ENCODE measurements around the gene CHMP4A.

The CHMP4A gene

GRCh38 chr14:24197056-24197450 is 16.2 kb downstream of the CHMP4A start:
- Histone ChIP-seq H3K4me1 (ENCODE audit: insufficient read depth, low read length, severe bottlenecking) (peaks cover 29% of the 10 kb centered on the region), H3K27ac (ENCODE audit: low read depth, low read length, poor library complexity, severe bottlenecking) (peak overlapping the region; percentile 92), H2AFZ (ENCODE audit: low read length) (no peak overlapping the region), H3K79me2 (ENCODE audit: insufficient read depth, low read length) (no peaks in the 10 kb centered on the region), H3K4me3 (ENCODE audit: low read depth, low read length, poor library complexity, severe bottlenecking) (peak overlapping the region; percentile 89), H3K36me3 (ENCODE audit: insufficient read depth, low read length) (peaks cover 41% of the 10 kb centered on the region), H3K4me2 (ENCODE audit: low read length) (peak overlapping the region; percentile 97), H3K9me3 (ENCODE audit: low read length) (peaks cover 5% of the 10 kb centered on the region; the same call in 1 of the 2 replicates), H4K20me1 (ENCODE audit: insufficient read depth, low read length) (no peaks in the 10 kb centered on the region), H3K27me3 (ENCODE audit: insufficient read depth, low read length) (no peaks in the 10 kb centered on the region), H3K9ac (ENCODE audit: low read length) (peak overlapping the region; percentile 96), H3K9me2 (ENCODE audit: low read depth, low read length) (no peaks in the 10 kb centered on the region), H3F3A (ENCODE audit: insufficient read depth, low read length) (no peaks in the 10 kb centered on the region)
- TF ChIP-seq CTCF (IDR thresholded peaks at IDR 0.05; ENCODE audit: low read length) (no peak), EZH2 (IDR thresholded peaks at IDR 0.05; ENCODE audit: borderline replicate concordance, low read length) (no peak)

GRCh38 chr14:24196071-24197055 is 16.9 kb downstream of the CHMP4A start:
- Histone ChIP-seq H3K36me3 (ENCODE audit: insufficient read depth, low read length) (peaks cover 39% of the 10 kb centered on the region), H3K4me3 (ENCODE audit: low read depth, low read length, poor library complexity, severe bottlenecking) (peak overlapping the region; percentile 89), H3K9me3 (ENCODE audit: low read length) (peaks cover 4% of the 10 kb centered on the region; the same call in 1 of the 2 replicates), H3F3A (ENCODE audit: insufficient read depth, low read length) (no peaks in the 10 kb centered on the region), H3K27me3 (ENCODE audit: insufficient read depth, low read length) (no peaks in the 10 kb centered on the region), H4K20me1 (ENCODE audit: insufficient read depth, low read length) (no peaks in the 10 kb centered on the region), H2AFZ (ENCODE audit: low read length) (no peak overlapping the region), H3K9me2 (ENCODE audit: low read depth, low read length) (no peaks in the 10 kb centered on the region), H3K4me1 (ENCODE audit: insufficient read depth, low read length, severe bottlenecking) (peaks cover 29% of the 10 kb centered on the region), H3K27ac (ENCODE audit: low read depth, low read length, poor library complexity, severe bottlenecking) (peak overlapping the region; percentile 92), H3K9ac (ENCODE audit: low read length) (peak overlapping the region; percentile 96), H3K4me2 (ENCODE audit: low read length) (peak overlapping the region; percentile 97), H3K79me2 (ENCODE audit: insufficient read depth, low read length) (no peaks in the 10 kb centered on the region)
- TF ChIP-seq EZH2 (IDR thresholded peaks at IDR 0.05; ENCODE audit: borderline replicate concordance, low read length): no peak
- TF ChIP-seq CTCF (IDR thresholded peaks at IDR 0.05; ENCODE audit: low read length): no peak

GRCh38 chr14:24195186-24196070 is 17.9 kb downstream of the CHMP4A start, which contains the start of gene TM9SF1:
Gene TM9SF1, minus strand, starts transcription at chr14:24195441. Its CDS starts 422 bp downstream, at chr14:24195019.
- Histone ChIP-seq H2AFZ (ENCODE audit: low read length) (no peak within 1 kb of the TSS), H3K9ac (ENCODE audit: low read length) (peak within 1 kb of the TSS; percentile 96), H3K9me3 (ENCODE audit: low read length) (0 out of 2 replicates have a peak, but pooled peaks cover 3% of the 10 kb centered on the region), H3K4me3 (ENCODE audit: low read depth, low read length, poor library complexity, severe bottlenecking) (peak within 1 kb of the TSS; percentile 89), H3K79me2 (ENCODE audit: insufficient read depth, low read length) (no peaks in the 10 kb centered on the region), H3K27ac (ENCODE audit: low read depth, low read length, poor library complexity, severe bottlenecking) (peak within 1 kb of the TSS; percentile 92), H4K20me1 (ENCODE audit: insufficient read depth, low read length) (no peaks in the 10 kb centered on the region), H3K9me2 (ENCODE audit: low read depth, low read length) (no peaks in the 10 kb centered on the region), H3K4me1 (ENCODE audit: insufficient read depth, low read length, severe bottlenecking) (peaks cover 29% of the 10 kb centered on the region), H3K27me3 (ENCODE audit: insufficient read depth, low read length) (no peaks in the 10 kb centered on the region), H3K4me2 (ENCODE audit: low read length) (peak within 1 kb of the TSS; percentile 97), H3F3A (ENCODE audit: insufficient read depth, low read length) (no peaks in the 10 kb centered on the region), H3K36me3 (ENCODE audit: insufficient read depth, low read length) (peaks cover 34% of the 10 kb centered on the region)
- TF ChIP-seq CTCF (IDR thresholded peaks at IDR 0.05; ENCODE audit: low read length): no peak
- TF ChIP-seq EZH2 (IDR thresholded peaks at IDR 0.05; ENCODE audit: borderline replicate concordance, low read length): no peak

All from OCI-LY1 (cell line).